ENCODE results near the gene PUS3. TPM values are rescaled to one million over a fixed set of nuclear protein-coding genes. Genes with fewer than 3 reads are reported as not detected.

The PUS3 gene
- total RNA-seq, 3 donors from 2014 or later (not counting 1 experiment from before 2014, with no cell fraction given), result 3.6 to 6.7 (median 3.6) TPM

- Histone ChIP-seq H3K4me3 (ENCODE audit: low read length) (no peak overlapping the region), H3K9me3 (ENCODE audit: control insufficient read depth, insufficient read depth, low read length) (no peaks in the 10 kb centered on the region), H3K36me3 (ENCODE audit: control insufficient read depth, insufficient read depth, low read length) (no peaks in the 10 kb centered on the region), H3K27ac (ENCODE audit: low read length) (no peak overlapping the region), H3K4me1 (ENCODE audit: control insufficient read depth, insufficient read depth, low read length) (no peaks in the 10 kb centered on the region), H3K27me3 (ENCODE audit: control insufficient read depth, insufficient read depth, low read length) (no peaks in the 10 kb centered on the region)
- no peak overlapping the region for H3K4me3 Mint-ChIP-seq
- no peak for DNase-seq
- no peak for TF ChIP-seq CTCF (IDR thresholded peaks at IDR 0.05)
- peak in 1 of 3 donors; percentile 22 for ATAC-seq
- H3K36me3 Mint-ChIP-seq, result no peaks in the 10 kb centered on the region
- intact Hi-C loops (cut with micrococcal nuclease), result no loop called here
- WGBS (ENCODE audit: insufficient coverage), result 90% methylated on average over 15 of the region's 15 CpGs
- H3K9me3 Mint-ChIP-seq, result no peaks in the 10 kb centered on the region
- H3K27ac Mint-ChIP-seq, result no peak overlapping the region
- no peaks in the 10 kb centered on the region for H3K4me1 Mint-ChIP-seq
- H3K27me3 Mint-ChIP-seq (ENCODE audit: low read depth in 2 of 2), result peaks cover 5 to 7% of the 10 kb centered on the region in 2 donors
These were observed 48.0 kb upstream of the PUS3 start for GRCh38 chr11:125950696-125951651.

- DNase-seq (no peak), ATAC-seq (no peak)
- no peak overlapping the region for H3K4me3 Mint-ChIP-seq
- Histone ChIP-seq H3K4me1 (ENCODE audit: control insufficient read depth, insufficient read depth, low read length) (no peaks in the 10 kb centered on the region), H3K27me3 (ENCODE audit: control insufficient read depth, insufficient read depth, low read length) (no peaks in the 10 kb centered on the region), H3K9me3 (ENCODE audit: control insufficient read depth, insufficient read depth, low read length) (no peaks in the 10 kb centered on the region), H3K36me3 (ENCODE audit: control insufficient read depth, insufficient read depth, low read length) (no peaks in the 10 kb centered on the region), H3K4me3 (ENCODE audit: low read length) (no peak overlapping the region), H3K27ac (ENCODE audit: low read length) (no peak overlapping the region)
- TF ChIP-seq CTCF (IDR thresholded peaks at IDR 0.05), result no peak
- intact Hi-C loops (cut with micrococcal nuclease), result no loop called here
- no peak overlapping the region for H3K27ac Mint-ChIP-seq
- 92% methylated on average over 11 of the region's 11 CpGs for WGBS (ENCODE audit: insufficient coverage)
- no peaks in the 10 kb centered on the region for H3K9me3 Mint-ChIP-seq
- H3K27me3 Mint-ChIP-seq (ENCODE audit: low read depth in 2 of 2), result peaks cover 5 to 7% of the 10 kb centered on the region in 2 donors
- no peaks in the 10 kb centered on the region for H3K4me1 Mint-ChIP-seq
- no peaks in the 10 kb centered on the region for H3K36me3 Mint-ChIP-seq
These were observed 47.1 kb upstream of the PUS3 start for GRCh38 chr11:125950178-125950490.

GRCh38 chr11:125949271-125950177 lies 46.5 kb upstream of the PUS3 start:
- H3K9me3 ChIP-seq (ENCODE audit: control insufficient read depth, insufficient read depth, low read length), result no peaks in the 10 kb centered on the region
- no peak overlapping the region for H3K27ac Mint-ChIP-seq
- no peak overlapping the region for H3K4me3 Mint-ChIP-seq
- ATAC-seq (peak in 1 of 3 donors; percentile 17), DNase-seq (no peak)
- H3K9me3 Mint-ChIP-seq, result no peaks in the 10 kb centered on the region
- H3K4me3 ChIP-seq (ENCODE audit: low read length), result no peak overlapping the region
- no peaks in the 10 kb centered on the region for H3K4me1 Mint-ChIP-seq
- no peaks in the 10 kb centered on the region for H3K27me3 ChIP-seq (ENCODE audit: control insufficient read depth, insufficient read depth, low read length)
- intact Hi-C loops (cut with micrococcal nuclease), result no loop called here
- H3K27me3 Mint-ChIP-seq (ENCODE audit: low read depth in 2 of 2), result peaks cover 5 to 7% of the 10 kb centered on the region in 2 donors
- H3K27ac ChIP-seq (ENCODE audit: low read length), result no peak overlapping the region
- 92% methylated on average over 22 of the region's 22 CpGs for WGBS (ENCODE audit: insufficient coverage)
- no peaks in the 10 kb centered on the region for H3K36me3 ChIP-seq (ENCODE audit: control insufficient read depth, insufficient read depth, low read length)
- no peaks in the 10 kb centered on the region for H3K4me1 ChIP-seq (ENCODE audit: control insufficient read depth, insufficient read depth, low read length)
- H3K36me3 Mint-ChIP-seq, result no peaks in the 10 kb centered on the region
- TF ChIP-seq CTCF (IDR thresholded peaks at IDR 0.05), result no peak
